Measurements from ENCODE around the gene RPS24.
"Not testable (repeated sequence)": the region's sequence is repeated elsewhere in the genome, so short reads cannot be mapped to it uniquely, and the experiment has no call there.

The RPS24 gene

GRCh38 chr10:78033637-78034470 lies at the start of gene RPS24:
Gene RPS24, plus strand, starts transcription at chr10:78033863. Its CDS starts 39 bp downstream, at chr10:78033902.
- peak; percentile 93 to 95 for DNase-seq

- DNase-seq: no peak
Observed at GRCh38 chr10:77984986-77985385, 48.7 kb upstream of the RPS24 start.

- DNase-seq: no peak
Observed at GRCh38 chr10:77987671-77988255, 45.9 kb upstream of the RPS24 start.

- DNase-seq: no peak
Observed at GRCh38 chr10:77989081-77989724, 44.5 kb upstream of the RPS24 start.

GRCh38 chr10:77993620-77994019 lies 40.0 kb upstream of the RPS24 start:
- DNase-seq: no peak

GRCh38 chr10:77998780-77999179 lies 34.9 kb upstream of the RPS24 start:
- not testable (repeated sequence) for DNase-seq

GRCh38 chr10:78000206-78000605 lies 33.5 kb upstream of the RPS24 start:
- DNase-seq: no peak

GRCh38 chr10:78000956-78001472 lies 32.6 kb upstream of the RPS24 start:
- DNase-seq: no peak

- DNase-seq: no peak
Observed at GRCh38 chr10:78002541-78003288, 30.9 kb upstream of the RPS24 start.

- DNase-seq: no peak
Observed at GRCh38 chr10:78004215-78005026, 29.2 kb upstream of the RPS24 start.

- no peak for DNase-seq
Observed at GRCh38 chr10:78007172-78007571, 26.5 kb upstream of the RPS24 start.

GRCh38 chr10:78009662-78010061 lies 24.0 kb upstream of the RPS24 start:
- no peak for DNase-seq

GRCh38 chr10:78010278-78010677 lies 23.4 kb upstream of the RPS24 start:
- no peak for DNase-seq

GRCh38 chr10:78011065-78011464 lies 22.6 kb upstream of the RPS24 start:
- DNase-seq: no peak

- no peak for DNase-seq
Observed at GRCh38 chr10:78013564-78013963, 20.1 kb upstream of the RPS24 start.

- no peak for DNase-seq
Observed at GRCh38 chr10:78015546-78015945, 18.1 kb upstream of the RPS24 start.

GRCh38 chr10:78017856-78018255 lies 15.8 kb upstream of the RPS24 start:
- DNase-seq: no peak

GRCh38 chr10:78019264-78019663 lies 14.4 kb upstream of the RPS24 start:
- no peak for DNase-seq

GRCh38 chr10:78021201-78021600 lies 12.5 kb upstream of the RPS24 start:
- no peak for DNase-seq

GRCh38 chr10:78023741-78024140 lies 9.9 kb upstream of the RPS24 start:
- no peak for DNase-seq

- no peak for DNase-seq
Observed at GRCh38 chr10:78025685-78026364, 7.8 kb upstream of the RPS24 start.
